HG03135 (cell line): ENCODE measurements around the gene SLC6A8.

Source experiments
- ATAC-seq: cut with Tn5 transposase; IDR thresholded peaks from one replicate; pipeline ENCODE4 v1.9.1; 2021; ENCODE audit warnings: mild to moderate bottlenecking, moderate library complexity; ENCODE audit not compliant: unreplicated experiment

The SLC6A8 gene

DNA sequence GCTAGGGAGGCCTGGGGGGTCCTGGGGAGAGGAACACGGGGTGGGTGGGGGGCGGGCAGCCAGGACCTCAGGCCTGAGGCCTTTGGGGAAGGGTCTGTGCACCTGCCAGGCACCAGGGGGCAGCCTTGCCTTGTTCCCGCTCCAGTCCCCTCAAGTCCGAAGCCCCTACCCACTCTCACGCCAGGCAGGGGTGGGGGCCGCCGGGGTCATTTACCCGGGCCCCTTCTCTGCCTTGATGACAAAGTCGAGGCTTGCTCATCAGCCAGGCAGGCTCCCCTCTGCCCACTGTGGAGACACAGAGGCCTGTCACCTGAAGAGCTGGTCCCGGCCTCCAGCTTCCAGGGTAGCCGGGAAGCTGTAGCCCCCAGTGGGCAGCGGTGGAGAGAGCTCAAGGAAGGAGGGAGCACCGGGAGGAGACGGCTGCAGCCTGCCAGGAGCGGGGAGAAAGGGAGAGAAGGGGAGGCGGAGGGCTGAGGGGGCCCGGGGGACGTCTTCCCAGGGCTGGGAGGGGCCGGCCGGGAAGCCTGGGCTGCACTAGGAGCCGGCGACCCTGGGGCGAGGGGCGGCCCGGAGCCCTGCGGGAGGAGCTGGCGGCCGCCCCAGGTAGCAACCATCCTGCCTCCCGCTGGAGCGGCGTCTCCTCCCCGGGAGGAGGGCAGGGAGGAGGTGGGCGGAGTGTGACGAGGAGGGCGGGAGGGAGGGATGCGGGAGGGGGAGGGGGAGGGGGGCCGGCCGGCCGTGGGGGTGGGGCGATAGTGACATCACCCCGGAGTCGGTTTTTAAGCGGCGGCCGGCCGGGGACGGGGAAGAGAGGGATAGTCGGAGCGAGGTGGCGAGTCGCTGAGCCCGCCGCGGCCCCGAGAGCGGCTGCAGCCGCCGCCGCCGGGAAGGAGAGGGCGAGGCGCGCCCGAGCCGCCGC lies at the start of gene SLC6A8:
Gene SLC6A8 (plus strand): TSS at position 806 of the 919 bp plus-strand sequence. CDS start 649 bp downstream, outside the sequence.
- no peak for ATAC-seq

DNA sequence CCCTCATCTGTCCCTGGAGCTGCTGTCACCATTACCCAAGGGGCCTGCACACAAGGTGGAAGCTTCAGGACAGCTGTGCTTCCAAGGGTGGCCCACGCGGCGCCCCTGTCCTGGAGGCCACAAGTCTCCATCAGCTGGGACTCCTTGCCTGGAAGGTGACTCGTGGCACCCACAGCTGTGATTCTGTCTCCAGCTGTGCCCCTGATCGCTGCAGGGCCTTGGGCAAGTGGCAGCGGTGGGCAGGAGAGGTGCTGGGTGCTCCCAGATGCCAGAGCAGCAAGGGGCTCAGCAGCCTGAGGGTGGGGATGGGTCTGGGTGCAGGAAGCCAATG lies 49.7 kb upstream of the SLC6A8 start:
- no peak for ATAC-seq

DNA sequence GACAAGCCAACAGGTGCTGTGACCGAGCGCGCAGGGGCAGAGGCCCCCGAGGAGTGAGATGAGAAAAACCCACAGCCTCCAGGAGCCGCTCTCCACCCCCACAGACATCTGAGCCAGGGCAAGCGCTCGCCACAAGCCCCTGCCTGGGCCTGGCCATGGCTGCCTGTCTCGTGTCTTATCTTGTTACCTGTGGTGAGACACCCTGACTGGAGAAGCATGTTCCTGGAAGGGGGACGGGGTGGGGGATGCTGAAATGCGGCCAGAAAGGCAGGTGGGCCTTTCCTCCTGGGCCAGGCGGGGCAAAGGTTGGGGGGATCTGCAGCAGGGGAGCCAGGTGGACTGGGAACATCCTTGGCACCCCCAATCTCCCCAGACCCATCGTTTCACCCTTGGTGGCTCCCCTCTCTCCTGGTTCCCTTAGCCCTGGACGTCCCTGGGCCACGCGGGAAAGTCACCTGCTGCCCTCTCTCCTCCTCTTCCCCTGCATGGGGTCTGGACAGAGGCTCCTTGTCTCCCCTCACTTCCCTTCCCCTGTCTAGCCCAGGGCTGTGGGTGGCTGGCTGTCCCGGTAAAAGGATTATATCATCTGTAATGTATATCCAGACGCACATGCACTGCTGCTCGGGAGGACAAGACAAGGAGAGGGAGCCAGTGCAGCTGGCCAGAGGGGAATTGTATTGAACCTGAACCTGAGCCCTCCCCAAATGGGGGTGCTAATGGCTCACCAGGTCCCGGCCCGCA lies 49.1 kb upstream of the SLC6A8 start:
- ATAC-seq = no peak

DNA sequence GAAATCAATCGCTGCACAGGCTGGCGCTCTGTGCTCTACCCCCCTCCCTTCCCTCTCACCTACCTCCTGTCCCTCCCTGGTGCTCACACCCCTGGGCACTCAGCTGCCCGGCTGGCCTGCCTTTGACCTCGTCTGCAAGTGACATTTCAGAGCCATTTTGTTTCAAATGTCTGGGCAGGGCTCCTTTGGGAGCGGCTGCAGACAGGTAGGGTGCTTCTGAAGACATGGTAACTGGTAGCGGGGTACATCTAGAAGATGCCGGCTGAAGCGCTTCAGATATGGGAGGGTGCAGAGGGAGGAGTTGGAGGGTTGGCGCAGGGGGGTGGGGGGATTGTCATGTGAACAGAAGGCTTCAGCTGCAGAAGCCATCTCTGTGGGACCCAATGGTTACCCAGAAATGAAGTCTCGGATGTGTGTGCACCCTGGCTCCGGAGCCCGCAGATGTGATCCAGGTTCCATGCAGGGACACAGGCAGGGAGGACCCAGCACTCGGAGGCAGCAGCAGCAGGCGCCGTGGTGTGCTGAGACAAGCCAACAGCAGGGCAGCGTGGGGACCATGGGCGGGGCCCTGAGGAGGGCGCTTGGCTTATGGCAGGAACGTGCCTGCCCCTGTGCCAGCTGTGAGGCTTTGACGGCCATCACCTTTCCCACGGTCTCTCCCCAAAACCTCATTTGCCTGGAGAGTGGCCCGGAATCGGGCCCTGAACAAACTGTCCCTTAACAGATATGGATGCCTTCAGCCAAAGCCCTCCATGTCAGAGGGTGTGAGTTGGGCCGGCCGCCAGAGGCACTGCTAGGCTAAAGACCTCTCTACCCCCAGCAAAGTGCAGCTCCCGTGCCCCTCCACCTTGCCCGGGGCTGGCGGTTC lies 48.3 kb upstream of the SLC6A8 start:
- ATAC-seq = no peak

DNA sequence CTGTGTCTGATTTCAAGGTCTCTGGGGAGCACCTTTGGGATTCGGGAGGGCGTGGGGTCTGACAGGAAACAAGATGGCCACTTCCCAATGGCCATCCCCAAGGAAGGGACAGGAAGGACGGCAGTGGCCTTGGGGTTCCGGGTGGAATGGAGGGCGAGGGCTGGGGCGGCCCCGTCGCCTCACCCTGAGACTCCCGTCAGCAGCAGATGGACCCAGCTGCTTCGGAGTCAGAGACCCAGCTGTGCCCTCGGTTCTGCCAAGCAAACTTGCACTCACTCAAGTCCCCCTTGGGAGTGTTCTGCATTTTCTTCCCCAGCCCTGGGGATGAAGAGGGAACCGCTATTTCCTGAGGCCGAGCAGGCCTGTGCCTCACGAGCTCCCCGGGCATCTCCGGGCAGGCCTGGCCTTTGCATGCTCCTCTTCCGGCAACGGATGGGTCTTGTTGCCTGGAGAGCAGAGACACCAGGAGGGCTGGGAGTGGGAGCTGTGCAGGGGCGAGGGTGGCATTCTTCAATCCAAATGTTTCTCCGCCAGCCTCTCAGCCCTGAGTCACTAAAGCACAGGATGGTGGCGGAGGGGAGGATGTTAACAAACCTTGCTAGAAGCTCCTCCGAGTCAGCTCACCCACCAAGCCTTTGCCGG lies 47.6 kb upstream of the SLC6A8 start:
- ATAC-seq = no peak

DNA sequence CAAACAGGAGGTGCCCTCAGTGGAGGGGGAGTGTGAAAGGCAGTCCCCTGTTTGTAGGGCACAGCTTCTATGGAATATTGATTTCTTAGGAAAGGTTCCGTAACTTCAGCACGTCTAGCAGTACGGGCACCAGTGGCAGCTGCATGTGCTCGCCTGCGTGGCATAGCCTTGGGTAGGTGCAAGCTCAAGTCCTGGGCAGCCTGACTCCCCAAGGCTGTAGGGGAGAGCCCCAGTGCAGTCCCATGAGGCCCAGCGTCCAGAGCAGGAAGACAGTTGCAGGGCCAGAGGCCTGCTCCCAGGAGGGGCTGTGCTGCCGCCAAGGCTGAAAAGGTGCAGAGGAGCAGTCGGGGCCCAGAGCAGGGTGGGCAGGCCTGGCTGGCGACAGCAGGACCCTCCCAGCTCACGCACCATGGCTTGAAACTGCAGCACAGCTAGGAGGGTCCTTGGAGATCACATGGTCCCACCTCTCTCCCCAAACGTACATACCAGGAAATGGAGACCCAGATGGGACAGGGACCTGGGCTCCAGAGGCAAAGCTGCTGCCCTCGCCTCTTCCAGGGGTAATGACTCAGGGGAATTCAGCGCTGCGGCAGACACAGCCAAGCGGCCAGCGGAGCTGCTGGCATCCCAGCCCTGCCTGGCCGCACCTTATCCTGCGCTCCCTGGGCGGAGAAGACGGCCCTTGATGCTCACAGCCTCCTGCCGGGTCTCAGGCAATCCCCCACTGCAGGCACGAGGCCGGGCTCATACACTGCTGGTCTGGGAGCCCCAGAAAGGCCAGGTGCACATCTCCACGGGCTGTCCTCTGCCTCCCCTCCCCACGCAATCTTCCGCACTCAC lies 46.8 kb upstream of the SLC6A8 start:
- no peak for ATAC-seq

DNA sequence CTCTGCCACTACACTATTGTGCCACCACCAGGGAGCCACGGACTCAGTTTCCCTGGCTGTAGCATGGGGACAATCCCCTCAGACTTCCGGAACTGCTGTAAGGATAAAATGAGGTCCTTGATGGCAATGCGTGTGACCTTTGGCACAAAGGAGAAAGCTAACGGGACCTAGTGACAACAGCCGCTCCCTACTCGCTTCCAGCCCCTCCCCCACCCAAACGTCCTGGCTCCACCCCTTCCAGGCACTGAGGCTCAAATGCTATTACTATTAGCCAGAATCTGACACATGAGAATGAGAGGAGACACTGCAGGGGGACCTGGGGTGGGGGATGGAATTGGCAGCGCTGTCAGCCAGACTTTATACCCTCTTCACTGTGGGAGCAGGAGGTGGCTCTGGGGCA lies 46.1 kb upstream of the SLC6A8 start:
- ATAC-seq = no peak

DNA sequence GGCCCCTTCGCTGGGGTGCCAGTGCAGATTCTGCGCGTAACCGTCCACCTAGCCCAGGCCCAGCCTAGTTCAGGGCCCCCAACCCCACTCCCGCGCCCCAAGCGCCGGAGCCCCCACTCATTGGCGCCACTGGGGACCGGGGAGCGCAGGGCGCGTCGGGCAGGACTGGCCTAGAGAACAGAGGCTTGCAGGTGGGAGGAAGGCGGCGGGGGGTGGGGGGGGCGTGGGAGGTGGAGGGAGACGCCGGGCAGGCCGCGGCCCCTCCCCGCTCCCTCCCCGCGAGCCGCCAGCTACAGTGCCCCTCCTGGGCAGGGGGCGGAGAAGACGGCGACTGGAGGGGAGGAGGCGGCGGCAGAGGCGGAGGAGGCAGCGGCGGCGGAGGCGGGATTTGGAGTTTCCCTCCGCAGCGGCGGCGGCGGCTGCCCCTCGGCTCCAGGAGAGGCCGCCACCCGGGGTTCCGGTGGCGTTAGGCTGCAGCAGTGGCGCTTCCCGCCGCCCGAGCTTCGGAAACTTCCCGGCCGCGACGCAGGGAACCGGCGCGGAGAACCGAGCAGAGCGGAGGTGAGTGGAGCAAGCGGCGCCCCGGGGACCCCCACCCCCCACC lies 45.6 kb upstream of the SLC6A8 start:
- no peak for ATAC-seq

DNA sequence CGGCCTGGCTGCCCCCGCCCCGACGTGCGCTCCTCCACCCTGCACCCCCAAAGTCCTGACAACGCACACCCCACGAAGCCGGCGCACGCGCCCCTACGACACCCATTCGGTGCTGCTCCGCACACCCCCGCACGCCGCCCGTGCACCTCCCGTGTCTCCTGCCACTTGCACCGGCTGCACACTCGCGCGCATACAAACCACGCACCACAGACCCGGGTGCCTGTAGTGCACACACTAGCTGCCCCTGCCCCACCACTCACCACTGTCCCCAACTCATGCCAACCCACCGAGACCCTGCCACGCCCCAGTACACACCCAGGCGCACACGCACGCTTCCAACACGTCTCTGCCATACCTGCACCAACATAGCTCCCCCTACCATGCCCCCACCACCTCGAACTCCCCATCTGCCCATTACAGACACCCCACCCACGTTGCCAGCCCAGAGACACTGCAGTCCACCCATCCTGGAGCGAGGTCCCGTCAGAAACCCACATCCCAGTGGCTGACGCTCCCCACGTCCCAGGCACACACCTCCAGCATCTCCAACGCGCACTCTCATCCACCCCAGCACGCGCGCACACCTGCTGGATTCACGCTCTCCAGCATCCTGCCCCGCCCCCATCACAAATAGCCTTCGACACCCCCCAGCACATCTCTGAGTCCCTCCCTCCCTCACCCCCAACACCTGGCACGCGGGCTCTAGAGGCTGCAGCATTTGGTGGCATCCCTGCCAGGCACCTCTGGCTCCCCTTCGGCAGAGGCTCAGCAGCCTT lies 44.9 kb upstream of the SLC6A8 start:
- ATAC-seq = no peak

DNA sequence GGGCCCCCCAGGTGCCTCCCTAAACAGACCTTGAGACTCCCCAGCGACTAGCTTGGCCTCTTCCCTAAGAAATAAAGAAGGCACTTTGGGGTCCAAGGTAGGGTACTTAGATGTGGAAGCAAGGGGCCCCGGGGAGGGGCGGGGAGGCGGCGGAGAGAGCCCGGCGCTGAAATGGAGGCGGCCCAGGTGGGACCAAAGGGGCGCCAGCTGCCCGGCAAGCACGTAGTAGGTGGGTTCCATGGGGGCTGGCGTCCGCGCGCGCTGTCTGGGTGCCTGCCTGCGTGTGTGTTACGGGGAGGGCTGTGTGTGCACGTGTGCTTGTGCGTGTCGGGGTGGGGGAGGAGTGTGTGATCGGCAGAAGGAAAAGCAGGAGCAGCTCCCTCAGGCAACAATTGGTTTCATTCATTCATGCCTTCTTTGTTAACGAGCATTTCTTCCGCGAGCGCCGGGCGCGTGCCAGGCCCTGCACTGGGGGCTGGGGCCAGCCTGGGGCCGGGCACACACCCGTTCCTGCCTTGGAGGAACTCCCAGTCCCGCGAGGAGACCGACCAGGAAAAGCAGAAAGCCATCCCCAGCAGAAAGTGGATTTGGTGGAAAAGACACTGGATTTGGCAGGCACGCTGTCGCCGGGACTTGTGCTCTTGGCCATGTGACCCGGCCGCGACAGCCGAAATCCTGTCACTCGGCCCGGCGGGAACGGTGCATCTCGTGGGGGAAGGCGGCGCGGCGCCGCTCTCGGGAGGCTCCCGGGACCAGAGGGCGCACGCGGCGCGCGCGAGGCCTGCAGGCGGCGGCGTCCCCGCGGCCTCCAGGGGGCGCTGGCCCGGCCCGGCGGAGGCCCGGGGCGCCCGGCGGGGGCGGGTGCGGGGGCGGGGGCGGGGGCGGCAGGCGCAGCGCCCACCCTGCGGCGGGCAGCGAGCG lies 44.0 kb upstream of the SLC6A8 start:
- no peak for ATAC-seq

DNA sequence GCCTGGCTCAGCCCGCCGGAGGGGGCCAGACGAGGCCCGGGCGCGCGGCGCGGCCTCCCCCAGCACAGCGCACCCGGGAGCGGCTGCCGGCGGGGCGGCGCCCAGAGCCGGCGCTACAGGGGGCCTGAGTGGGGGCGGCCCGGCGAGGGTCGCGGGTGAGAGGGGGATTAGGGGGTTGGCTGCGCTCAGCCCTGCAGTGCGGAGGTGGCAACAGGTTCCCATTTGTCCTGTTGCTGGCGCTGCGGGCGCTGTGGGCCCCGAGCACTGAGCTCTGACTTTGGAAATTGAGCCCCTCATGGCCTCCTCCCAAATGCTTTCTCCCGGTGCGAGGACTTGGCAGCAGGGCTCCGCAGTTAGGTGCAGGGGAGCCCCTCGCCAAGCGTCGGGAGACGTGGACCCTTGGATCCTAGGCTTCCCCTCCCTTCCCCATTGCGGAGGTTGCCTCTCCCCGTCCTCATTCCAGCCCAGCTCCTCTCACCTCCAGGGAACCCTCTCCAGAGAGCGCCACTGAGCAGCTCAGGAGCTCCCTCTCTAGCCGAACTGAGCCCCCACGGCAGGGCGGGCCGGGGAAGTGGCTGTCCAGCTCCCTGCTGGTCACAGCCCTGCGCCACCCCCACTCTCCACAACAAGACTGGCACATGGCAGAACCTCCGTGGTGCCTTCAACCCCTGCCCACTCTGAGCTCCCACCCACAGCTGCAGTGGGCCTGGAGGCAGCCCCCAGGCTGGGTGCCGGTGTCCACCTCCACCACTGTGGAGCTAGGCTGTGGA lies 43.2 kb upstream of the SLC6A8 start:
- ATAC-seq = no peak

DNA sequence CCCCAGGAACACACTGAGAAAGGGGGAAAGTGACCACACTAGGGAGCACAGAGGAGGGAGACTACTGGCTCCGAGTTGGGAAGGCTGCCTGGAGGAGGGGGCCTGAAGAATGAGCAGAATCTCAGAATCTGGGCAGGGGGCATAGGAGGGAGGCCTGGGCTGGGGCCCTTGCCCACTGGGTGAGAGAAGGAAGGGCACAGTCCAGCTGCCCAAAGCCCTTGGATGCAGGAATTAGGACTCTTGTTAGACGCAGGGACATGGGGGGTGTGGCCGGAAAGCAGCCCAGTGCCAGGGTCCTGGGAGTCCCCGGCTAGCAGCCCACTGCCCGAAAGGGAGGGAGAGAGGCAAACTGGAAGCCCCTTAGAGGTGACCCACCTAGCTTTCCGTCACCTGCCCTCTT lies 42.6 kb upstream of the SLC6A8 start:
- ATAC-seq = no peak

DNA sequence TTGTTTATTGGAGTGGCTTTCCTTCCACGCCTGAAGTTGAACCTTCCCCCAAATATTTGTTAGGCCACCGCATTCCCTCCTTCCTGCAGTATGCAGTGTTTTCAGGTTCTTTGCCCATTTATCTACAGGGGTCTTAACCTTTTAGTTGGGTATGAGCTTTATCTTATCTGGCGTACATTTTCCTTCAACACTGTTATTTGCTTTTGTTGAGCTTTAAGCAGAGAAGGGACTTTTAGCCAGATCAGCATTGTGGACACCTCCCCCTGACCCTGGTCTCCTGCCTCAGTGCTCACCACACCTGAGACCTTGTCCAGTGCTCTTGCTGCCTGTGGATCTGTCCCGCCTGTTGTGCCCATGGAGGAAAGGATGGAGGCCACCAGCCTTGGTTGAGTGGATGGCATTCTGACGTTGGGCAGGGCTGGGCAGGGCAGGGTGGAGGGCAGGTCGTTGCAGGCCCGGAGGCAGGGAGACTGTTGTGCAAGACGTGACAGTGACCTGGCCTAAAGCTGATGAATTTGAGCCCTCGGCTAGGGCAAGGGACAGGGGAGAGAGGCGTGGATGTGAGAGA lies 41.7 kb upstream of the SLC6A8 start:
- ATAC-seq = no peak

DNA sequence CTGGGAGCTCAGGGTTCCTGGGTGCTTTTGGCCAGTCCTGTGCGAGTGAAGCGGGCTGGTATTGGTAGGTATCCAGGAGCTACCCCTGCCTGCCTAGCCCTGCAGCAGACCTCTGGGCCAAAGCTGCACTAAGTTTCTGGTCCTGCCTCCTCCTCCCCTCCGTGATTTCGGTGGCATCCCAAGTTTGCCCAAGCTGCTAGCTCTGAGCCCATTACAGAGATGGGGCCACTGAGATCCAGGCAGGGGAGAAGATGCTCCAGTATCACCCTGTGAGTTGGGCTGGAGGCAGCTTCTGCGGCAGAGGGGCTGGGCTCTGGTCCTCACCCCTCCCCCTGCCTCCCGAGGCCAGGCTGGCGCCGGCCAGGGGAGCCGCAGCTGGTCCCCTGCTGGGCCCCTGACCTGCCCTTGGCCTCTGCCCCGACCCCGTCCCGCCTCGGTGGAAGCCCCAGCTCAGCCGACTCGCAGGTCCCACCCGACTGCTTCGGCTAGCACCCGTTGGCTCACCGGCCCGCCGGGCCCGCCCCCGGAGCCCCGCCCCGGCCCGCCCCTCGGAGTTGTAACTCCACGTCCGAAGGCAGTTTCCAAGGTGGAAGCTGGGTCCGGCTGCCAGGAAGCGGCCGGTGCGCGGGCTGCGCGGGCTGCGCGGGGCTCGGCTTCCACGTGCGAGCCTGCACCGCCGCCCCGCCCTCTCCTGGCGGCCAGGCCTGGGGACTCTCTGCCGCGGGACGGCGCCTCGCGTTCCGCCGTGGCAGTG lies 40.9 kb upstream of the SLC6A8 start, which contains the start of gene DUSP9:
Gene DUSP9 (plus strand): TSS at position 584 of the 754 bp plus-strand sequence. CDS start 751 bp downstream, outside the sequence.
- ATAC-seq = no peak

DNA sequence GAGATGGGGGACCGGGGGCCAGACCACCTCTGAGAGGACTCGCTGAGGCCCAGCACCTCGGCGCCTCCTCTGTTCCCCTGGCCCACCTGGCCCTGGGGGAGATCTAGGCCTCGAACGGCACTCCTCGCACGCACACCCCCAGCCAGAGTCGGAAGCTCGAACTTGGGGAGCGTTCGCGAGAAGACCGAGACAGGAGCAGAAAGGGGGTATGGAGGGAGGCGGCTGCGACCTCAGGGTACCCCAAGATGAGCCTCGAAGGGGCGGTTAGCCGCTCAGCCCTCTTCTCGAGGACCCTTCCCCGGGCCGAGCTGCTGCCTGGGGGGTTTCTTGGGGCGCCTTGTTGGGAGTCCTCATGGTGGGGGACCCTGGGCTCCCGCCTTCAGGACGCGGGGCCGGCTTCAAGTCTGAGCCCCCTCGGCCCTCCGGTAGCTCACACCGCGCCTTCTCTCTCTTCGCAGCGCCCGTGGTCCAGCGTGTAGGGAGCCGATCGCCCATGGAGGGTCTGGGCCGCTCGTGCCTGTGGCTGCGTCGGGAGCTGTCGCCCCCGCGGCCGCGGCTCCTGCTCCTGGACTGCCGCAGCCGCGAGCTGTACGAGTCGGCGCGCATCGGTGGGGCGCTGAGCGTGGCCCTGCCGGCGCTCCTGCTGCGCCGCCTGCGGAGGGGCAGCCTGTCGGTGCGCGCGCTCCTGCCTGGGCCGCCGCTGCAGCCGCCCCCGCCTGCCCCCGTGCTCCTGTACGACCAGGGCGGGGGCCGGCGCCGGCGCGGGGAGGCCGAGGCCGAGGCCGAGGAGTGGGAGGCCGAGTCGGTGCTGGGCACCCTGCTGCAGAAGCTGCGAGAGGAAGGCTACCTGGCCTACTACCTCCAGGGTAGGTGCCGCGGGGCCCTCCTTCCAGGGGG lies 40.0 kb upstream of the SLC6A8 start:
- ATAC-seq = no peak
